CD4-positive, alpha-beta T cell (primary cell): ENCODE data around the gene ZBTB20. TPM values are rescaled to one million over a fixed set of nuclear protein-coding genes. Genes with fewer than 3 reads are reported as not detected.

Source experiments
- ATAC-seq: fragments of 200-7000 bp; cut with Tn5 transposase; one replicate; pipeline ENCODE4 v1.10.0; 2022; ENCODE audit warnings: mild to moderate bottlenecking; ENCODE audit not compliant: poor library complexity
- CTCF ChIA-PET: fragments of 350-600 bp; sonication (Branson Sonifier 250); formaldehyde crosslinking; loops from one replicate; lab custom pipeline; 2021; ENCODE audit warnings: antibody characterized with exemption, inconsistent platforms; lab: Charles Lee
- POLR2A ChIA-PET: fragments of 350-600 bp; sonication (Branson Sonifier 250); formaldehyde crosslinking; loops from one replicate; lab custom pipeline; 2021; ENCODE audit warnings: antibody characterized with exemption, inconsistent platforms; lab: Charles Lee
- DNase-seq, 14 experiments: peaks; one replicate each; pipeline ENCODE4 v3.0.0-alpha.2; 2013 to 2020; ENCODE audit warnings: mixed read lengths in 2 of 14
- H3K27ac ChIP-seq, 2 donors: one replicate each; pipeline versions ENCODE4 v1.5.1 to v1.7.0; 2013; ENCODE audit warnings: low read length in 2 of 2, low read depth in 1 of 2, mild to moderate bottlenecking in 1 of 2
- H3K27me3 ChIP-seq, 2 experiments: 1 replicate in 1 of 2; 2 replicates in 1 of 2; pipeline versions ENCODE4 v1.6.1 to v1.7.0; 2013; ENCODE audit warnings: low read length in 2 of 2, control low read depth in 1 of 2, mild to moderate bottlenecking in 1 of 2, moderate library complexity in 1 of 2; ENCODE audit not compliant: insufficient read depth in 2 of 2, control insufficient read depth in 1 of 2
- H3K36me3 ChIP-seq: one replicate; pipeline ENCODE4 v1.6.1; 2013; ENCODE audit warnings: low read length, control low read depth; ENCODE audit not compliant: insufficient read depth
- H3K4me1 ChIP-seq: one replicate; pipeline ENCODE4 v1.6.1; 2013; ENCODE audit warnings: low read length, control low read depth; ENCODE audit not compliant: insufficient read depth
- H3K4me3 ChIP-seq: one replicate; pipeline ENCODE4 v1.5.1; 2013; ENCODE audit warnings: mild to moderate bottlenecking, low read length, moderate library complexity
- H3K9me3 ChIP-seq, 2 experiments: 1 replicate in 1 of 2; 2 replicates in 1 of 2; pipeline versions ENCODE4 v1.6.1 to v1.7.0; 2013; ENCODE audit warnings: low read length in 2 of 2, mild to moderate bottlenecking in 2 of 2, control low read depth in 1 of 2, moderate library complexity in 1 of 2; ENCODE audit not compliant: control insufficient read depth in 1 of 2, insufficient read depth in 1 of 2
- H3K27ac Mint-ChIP-seq: one replicate; pipeline ENCODE4 v1.8.0; 2020; ENCODE audit warnings: mixed read lengths
- H3K27me3 Mint-ChIP-seq: one replicate; pipeline ENCODE4 v1.8.0; 2021; ENCODE audit warnings: mixed read lengths
- H3K36me3 Mint-ChIP-seq: one replicate; pipeline ENCODE4 v1.8.0; 2021; ENCODE audit warnings: low read depth, mixed read lengths
- H3K4me1 Mint-ChIP-seq: one replicate; pipeline ENCODE4 v1.8.0; 2021; ENCODE audit warnings: low read depth, mixed read lengths
- H3K4me3 Mint-ChIP-seq: one replicate; pipeline ENCODE4 v1.8.0; 2020; ENCODE audit warnings: mild to moderate bottlenecking, mixed read lengths
- H3K9me3 Mint-ChIP-seq: one replicate; pipeline ENCODE4 v1.8.0; 2020; ENCODE audit warnings: mixed read lengths
- CTCF ChIP-seq: fragments of 200-600 bp; IDR thresholded peaks from one replicate; pipeline ENCODE4 v1.8.0; 2022; ENCODE audit warnings: antibody characterized with exemption, mild to moderate bottlenecking
- intact Hi-C, 2 experiments: fragments of 100-400 bp; cut with DNase I in 1 of 2; cut with micrococcal nuclease in 1 of 2; formaldehyde crosslinking; loops; one replicate each; pipeline versions ENCODE4 v1.15.1 to v1.9.0; 2023 to 2025; cut with DNase I, micrococcal nuclease
- total RNA-seq, 174 experiments: library from RNA in 2 of 174; stranded (reverse) in 2 of 174; gene quantifications; one replicate each; pipeline ENCODE4 v1.2.3 and lab custom pipeline; 2021 to 2026

Gene ZBTB20
- total RNA-seq, 2 experiments from 2014 or later, result 41.6 to 47.4 TPM

DNA sequence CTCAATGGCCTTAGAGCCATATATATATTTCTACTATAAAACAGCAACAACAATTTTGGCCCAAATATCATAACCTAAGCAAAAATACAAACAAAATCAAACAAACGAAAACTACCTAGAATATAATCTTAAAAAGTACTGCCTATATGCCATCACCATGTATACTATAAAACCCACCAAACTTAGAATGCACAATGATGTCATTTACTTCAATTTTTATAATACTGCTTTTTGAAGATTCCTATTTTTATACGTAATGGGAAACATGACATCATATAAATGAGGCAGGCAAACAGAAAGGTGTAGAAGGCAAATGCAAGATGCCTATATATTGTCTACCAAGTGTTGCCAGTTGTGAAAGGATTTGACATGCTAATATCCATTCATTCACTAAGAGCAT lies 550.9 kb downstream of the ZBTB20 start:
- H3K36me3 ChIP-seq, result no peaks in the 10 kb centered on the region
- Mint-ChIP-seq H3K4me1 (no peaks in the 10 kb centered on the region), H3K27ac (no peak overlapping the region), H3K27me3 (no peaks in the 10 kb centered on the region), H3K36me3 (peaks cover 18% of the 10 kb centered on the region), H3K4me3 (no peak overlapping the region), H3K9me3 (no peaks in the 10 kb centered on the region)
- no peaks in the 10 kb centered on the region for H3K27me3 ChIP-seq
- H3K27ac ChIP-seq, result no peak overlapping the region
- DNase-seq (no peak), ATAC-seq (no peak)
- no peak for TF ChIP-seq CTCF
- CTCF ChIA-PET, result interaction anchor here (1.4 kb wide), 1 partner anchor 10 kb away, joined by 4 read pairs; no protein-coding TSS in a partner anchor
- H3K4me1 ChIP-seq, result no peaks in the 10 kb centered on the region
- intact Hi-C loops, result no loop called here
- H3K4me3 ChIP-seq, result no peak overlapping the region
- POLR2A ChIA-PET, result no interaction called here
- no peaks in the 10 kb centered on the region for H3K9me3 ChIP-seq

DNA sequence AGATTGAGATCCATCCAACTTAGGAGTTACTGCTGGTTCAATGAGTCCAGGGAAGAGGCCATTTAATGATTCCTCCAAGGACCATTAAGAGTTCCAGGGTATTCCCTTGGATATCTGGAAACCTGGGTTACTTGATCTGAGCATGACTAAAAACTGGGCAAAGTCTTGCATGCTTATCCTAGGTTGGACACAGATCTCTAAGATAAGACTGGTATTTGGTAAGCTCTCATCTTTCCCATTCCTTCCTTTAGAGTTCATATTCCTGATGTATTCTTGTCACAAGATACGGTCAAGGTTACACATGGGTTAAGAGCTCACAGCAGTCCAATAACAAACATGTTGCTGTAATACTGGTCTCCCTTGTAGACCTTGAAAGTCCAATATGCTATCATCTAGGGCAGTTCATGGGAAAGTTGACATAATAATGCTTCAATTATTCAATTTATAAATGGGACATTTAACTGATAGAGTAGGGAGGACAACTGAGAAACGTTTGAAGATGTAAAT lies 551.5 kb downstream of the ZBTB20 start:
- TF ChIP-seq CTCF, result no peak
- ChIA-PET POLR2A (no interaction called here), CTCF (interaction anchor here (1.4 kb wide), 1 partner anchor 10 kb away, joined by 4 read pairs; no protein-coding TSS in a partner anchor)

DNA sequence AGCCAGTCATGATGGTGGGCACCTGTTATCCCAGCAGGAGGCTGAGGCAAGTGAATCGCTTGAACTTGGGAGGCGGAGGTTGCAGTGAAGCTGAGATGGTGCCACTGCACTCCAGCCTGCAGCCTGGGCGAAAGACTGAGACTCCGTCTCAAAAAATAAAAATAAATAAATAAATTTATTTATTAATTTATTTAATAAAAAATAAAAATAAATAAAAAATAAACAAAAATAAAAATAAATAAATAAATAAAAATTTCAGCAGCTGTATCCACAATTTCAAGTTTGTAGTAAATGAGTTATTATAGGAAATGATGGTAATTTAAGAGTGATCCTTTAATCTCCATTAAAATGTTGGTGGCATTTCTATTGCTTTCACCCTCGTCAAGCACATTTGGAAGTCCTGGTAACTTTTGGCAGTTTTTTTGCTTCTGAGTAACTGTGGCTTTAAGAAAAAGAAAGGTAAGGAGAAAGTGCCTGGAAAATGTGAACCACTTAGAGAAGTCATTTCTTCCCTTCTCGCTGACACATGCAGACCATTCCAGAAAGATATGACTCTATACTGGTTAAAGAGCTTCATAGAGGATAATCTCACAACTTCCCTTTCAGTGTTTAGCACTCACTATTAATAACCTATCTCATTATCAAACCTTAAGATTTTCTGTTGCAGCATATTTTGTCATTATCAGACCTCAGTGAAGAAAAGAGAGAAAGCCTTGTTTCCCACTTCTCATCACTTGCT lies 556.6 kb downstream of the ZBTB20 start:
- Histone ChIP-seq H3K36me3 (no peaks in the 10 kb centered on the region), H3K4me3 (no peak overlapping the region), H3K27ac (no peak overlapping the region), H3K4me1 (no peaks in the 10 kb centered on the region), H3K9me3 (no peaks in the 10 kb centered on the region), H3K27me3 (no peaks in the 10 kb centered on the region)
- peaks cover 28% of the 10 kb centered on the region for H3K36me3 Mint-ChIP-seq
- ChIA-PET CTCF (no interaction called here), POLR2A (no interaction called here)
- no peak overlapping the region for H3K27ac Mint-ChIP-seq
- no peaks in the 10 kb centered on the region for H3K27me3 Mint-ChIP-seq
- H3K9me3 Mint-ChIP-seq, result no peaks in the 10 kb centered on the region
- ATAC-seq, result no peak
- DNase-seq, result no peak
- no peaks in the 10 kb centered on the region for H3K4me1 Mint-ChIP-seq
- no peak for TF ChIP-seq CTCF
- intact Hi-C loops, result no loop called here
- H3K4me3 Mint-ChIP-seq, result no peak overlapping the region

More for the DNA sequence above, 551.5 kb downstream of the ZBTB20 start:
- H3K27ac Mint-ChIP-seq, result no peak overlapping the region
- no peaks in the 10 kb centered on the region for H3K9me3 ChIP-seq
- H3K9me3 Mint-ChIP-seq, result no peaks in the 10 kb centered on the region
- H3K36me3 Mint-ChIP-seq, result peaks cover 14% of the 10 kb centered on the region
- H3K27me3 ChIP-seq, result no peaks in the 10 kb centered on the region
- H3K4me3 ChIP-seq, result no peak overlapping the region
- H3K36me3 ChIP-seq, result no peaks in the 10 kb centered on the region
- no peak for ATAC-seq
- H3K27ac ChIP-seq, result no peak overlapping the region
- H3K4me3 Mint-ChIP-seq, result no peak overlapping the region
- intact Hi-C loops, result no loop called here
- no peaks in the 10 kb centered on the region for H3K27me3 Mint-ChIP-seq
- no peaks in the 10 kb centered on the region for H3K4me1 ChIP-seq
- no peaks in the 10 kb centered on the region for H3K4me1 Mint-ChIP-seq
- DNase-seq, result no peak
